ENCODE data around the gene NR2E1.

The NR2E1 gene

GRCh38 chr6:108165714-108166663, at the start of gene NR2E1:
Gene NR2E1, plus strand, starts transcription at chr6:108166022. Its CDS starts 744 bp downstream, at chr6:108166766.
- TF ChIP-seq EZH2 (IDR thresholded peaks at IDR 0.05; ENCODE audit: borderline replicate concordance, low read length): no peak
- TF ChIP-seq, protein P1, sequence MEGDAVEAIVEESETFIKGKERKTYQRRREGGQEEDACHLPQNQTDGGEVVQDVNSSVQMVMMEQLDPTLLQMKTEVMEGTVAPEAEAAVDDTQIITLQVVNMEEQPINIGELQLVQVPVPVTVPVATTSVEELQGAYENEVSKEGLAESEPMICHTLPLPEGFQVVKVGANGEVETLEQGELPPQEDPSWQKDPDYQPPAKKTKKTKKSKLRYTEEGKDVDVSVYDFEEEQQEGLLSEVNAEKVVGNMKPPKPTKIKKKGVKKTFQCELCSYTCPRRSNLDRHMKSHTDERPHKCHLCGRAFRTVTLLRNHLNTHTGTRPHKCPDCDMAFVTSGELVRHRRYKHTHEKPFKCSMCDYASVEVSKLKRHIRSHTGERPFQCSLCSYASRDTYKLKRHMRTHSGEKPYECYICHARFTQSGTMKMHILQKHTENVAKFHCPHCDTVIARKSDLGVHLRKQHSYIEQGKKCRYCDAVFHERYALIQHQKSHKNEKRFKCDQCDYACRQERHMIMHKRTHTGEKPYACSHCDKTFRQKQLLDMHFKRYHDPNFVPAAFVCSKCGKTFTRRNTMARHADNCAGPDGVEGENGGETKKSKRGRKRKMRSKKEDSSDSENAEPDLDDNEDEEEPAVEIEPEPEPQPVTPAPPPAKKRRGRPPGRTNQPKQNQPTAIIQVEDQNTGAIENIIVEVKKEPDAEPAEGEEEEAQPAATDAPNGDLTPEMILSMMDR (IDR thresholded peaks at IDR 0.05; ENCODE audit: low read length): no peak
- peaks cover 12% of the 10 kb centered on the region for H3K27me3 ChIP-seq (ENCODE audit: insufficient read depth, low read length)
- H3K9me2 ChIP-seq (ENCODE audit: low read depth, low read length): no peaks in the 10 kb centered on the region
- H3K4me3 ChIP-seq (ENCODE audit: low read depth, low read length, poor library complexity, severe bottlenecking): no peak within 1 kb of the TSS
- no peaks in the 10 kb centered on the region for H3K79me2 ChIP-seq (ENCODE audit: insufficient read depth, low read length)
- no peaks in the 10 kb centered on the region for H4K20me1 ChIP-seq (ENCODE audit: insufficient read depth, low read length)
- H3F3A ChIP-seq (ENCODE audit: insufficient read depth, low read length): no peaks in the 10 kb centered on the region
- H3K9me3 ChIP-seq (ENCODE audit: low read length): no peaks in the 10 kb centered on the region
- peaks cover 13% of the 10 kb centered on the region for H3K4me1 ChIP-seq (ENCODE audit: insufficient read depth, low read length, severe bottlenecking)
- H3K4me2 ChIP-seq (ENCODE audit: low read length): no peak within 1 kb of the TSS
- no peaks in the 10 kb centered on the region for H3K36me3 ChIP-seq (ENCODE audit: insufficient read depth, low read length)
- H3K9ac ChIP-seq (ENCODE audit: low read length): no peak within 1 kb of the TSS
- H2AFZ ChIP-seq (ENCODE audit: low read length): no peak within 1 kb of the TSS
- H3K27ac ChIP-seq (ENCODE audit: low read depth, low read length, poor library complexity, severe bottlenecking): no peak within 1 kb of the TSS

DNA sequence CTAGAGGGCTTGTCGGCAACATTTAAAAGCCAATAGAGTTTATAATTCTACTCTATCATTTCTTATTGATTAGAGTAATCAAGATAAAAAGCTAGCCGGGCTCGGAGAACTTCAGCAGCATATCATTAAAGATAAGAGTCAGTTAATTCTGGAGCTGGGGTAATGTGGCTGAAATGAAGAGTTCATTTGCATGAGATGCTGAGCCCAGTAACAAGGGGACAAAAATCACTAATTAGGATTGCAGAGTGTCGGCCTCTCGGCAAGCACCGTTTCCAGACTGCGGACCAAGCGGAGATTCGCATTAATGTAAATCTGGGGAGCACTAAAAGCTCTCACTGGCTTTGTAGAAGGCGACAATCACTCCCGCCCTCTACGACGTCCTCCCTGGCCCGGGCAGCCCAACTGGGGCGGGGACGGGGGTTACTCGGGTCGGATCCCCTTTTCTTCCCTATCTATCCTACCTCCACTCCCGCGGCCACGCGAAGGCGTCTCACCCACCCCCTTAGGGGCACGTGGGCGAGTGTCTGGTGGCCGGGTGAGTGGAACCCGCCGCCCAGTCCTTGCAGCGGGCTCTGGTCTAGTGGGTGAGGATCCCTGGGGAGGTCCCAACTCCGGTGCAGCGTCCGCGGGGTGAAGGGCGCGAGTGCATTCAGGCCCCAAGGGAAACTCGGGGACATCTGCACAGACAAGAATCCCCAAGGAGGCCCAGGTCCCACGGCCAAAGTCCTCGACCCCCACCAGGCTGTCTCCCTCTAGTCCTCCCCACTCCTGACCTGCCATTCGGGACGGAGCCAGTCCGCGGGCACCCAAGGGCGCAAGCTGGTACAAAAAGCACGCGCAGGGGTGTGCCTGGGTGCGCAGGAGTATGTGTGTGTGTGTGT, 49.0 kb upstream of the NR2E1 start:
- H2AFZ ChIP-seq (ENCODE audit: low read length): no peak overlapping the region
- H3K27me3 ChIP-seq (ENCODE audit: insufficient read depth, low read length): peaks cover 19% of the 10 kb centered on the region
- no peak for TF ChIP-seq EZH2 (IDR thresholded peaks at IDR 0.05; ENCODE audit: borderline replicate concordance, low read length)
- TF ChIP-seq, protein P1 (IDR thresholded peaks at IDR 0.05; ENCODE audit: low read length): no peak
- no peak overlapping the region; the same call in 1 of the 2 replicates for H3K9ac ChIP-seq (ENCODE audit: low read length)
- H3K4me3 ChIP-seq (ENCODE audit: low read depth, low read length, poor library complexity, severe bottlenecking): peak overlapping the region; percentile 59
- no peaks in the 10 kb centered on the region for H3F3A ChIP-seq (ENCODE audit: insufficient read depth, low read length)
- peaks cover 23% of the 10 kb centered on the region for H3K4me1 ChIP-seq (ENCODE audit: insufficient read depth, low read length, severe bottlenecking)
- H3K36me3 ChIP-seq (ENCODE audit: insufficient read depth, low read length): no peaks in the 10 kb centered on the region
- no peaks in the 10 kb centered on the region for H3K9me2 ChIP-seq (ENCODE audit: low read depth, low read length)
- peak overlapping the region; percentile 78 for H3K4me2 ChIP-seq (ENCODE audit: low read length)
- no peaks in the 10 kb centered on the region for H3K79me2 ChIP-seq (ENCODE audit: insufficient read depth, low read length)
- H4K20me1 ChIP-seq (ENCODE audit: insufficient read depth, low read length): no peaks in the 10 kb centered on the region
- no peak overlapping the region for H3K27ac ChIP-seq (ENCODE audit: low read depth, low read length, poor library complexity, severe bottlenecking)
- H3K9me3 ChIP-seq (ENCODE audit: low read length): no peaks in the 10 kb centered on the region

GRCh38 chr6:108117427-108118358, 48.1 kb upstream of the NR2E1 start:
- Histone ChIP-seq H3K9me3 (ENCODE audit: low read length) (no peaks in the 10 kb centered on the region), H3K4me3 (ENCODE audit: low read depth, low read length, poor library complexity, severe bottlenecking) (peak overlapping the region; percentile 59), H3F3A (ENCODE audit: insufficient read depth, low read length) (no peaks in the 10 kb centered on the region), H3K9ac (ENCODE audit: low read length) (peak overlapping the region; percentile 20; the same call in 1 of the 2 replicates), H3K4me2 (ENCODE audit: low read length) (peak overlapping the region; percentile 78), H3K79me2 (ENCODE audit: insufficient read depth, low read length) (no peaks in the 10 kb centered on the region), H3K9me2 (ENCODE audit: low read depth, low read length) (no peaks in the 10 kb centered on the region), H3K4me1 (ENCODE audit: insufficient read depth, low read length, severe bottlenecking) (peaks cover 23% of the 10 kb centered on the region), H3K27ac (ENCODE audit: low read depth, low read length, poor library complexity, severe bottlenecking) (no peak overlapping the region), H4K20me1 (ENCODE audit: insufficient read depth, low read length) (no peaks in the 10 kb centered on the region), H3K36me3 (ENCODE audit: insufficient read depth, low read length) (no peaks in the 10 kb centered on the region), H3K27me3 (ENCODE audit: insufficient read depth, low read length) (peaks cover 19% of the 10 kb centered on the region), H2AFZ (ENCODE audit: low read length) (no peak overlapping the region)
- TF ChIP-seq EZH2 (IDR thresholded peaks at IDR 0.05; ENCODE audit: borderline replicate concordance, low read length): no peak
- TF ChIP-seq, protein P1 (IDR thresholded peaks at IDR 0.05; ENCODE audit: low read length): no peak

Measured in OCI-LY1 (cell line).